Measurements from ENCODE around the gene SIX5. TPM values are rescaled to one million over a fixed set of nuclear protein-coding genes. Genes with fewer than 3 reads are reported as not detected.
"Not testable (repeated sequence)": the region's sequence is repeated elsewhere in the genome, so short reads cannot be mapped to it uniquely, and the experiment has no call there.

Gene SIX5
- 9.8 and 11.7 TPM in 2 replicates for total RNA-seq

- DNase-seq, result peak; percentile 99
Measured at GRCh38 chr19:45768984-45769782, at the start of gene SIX5. TSS of gene SIX5 (minus strand) at chr19:45769252. CDS start at chr19:45768844, 408 bp downstream.

DNA sequence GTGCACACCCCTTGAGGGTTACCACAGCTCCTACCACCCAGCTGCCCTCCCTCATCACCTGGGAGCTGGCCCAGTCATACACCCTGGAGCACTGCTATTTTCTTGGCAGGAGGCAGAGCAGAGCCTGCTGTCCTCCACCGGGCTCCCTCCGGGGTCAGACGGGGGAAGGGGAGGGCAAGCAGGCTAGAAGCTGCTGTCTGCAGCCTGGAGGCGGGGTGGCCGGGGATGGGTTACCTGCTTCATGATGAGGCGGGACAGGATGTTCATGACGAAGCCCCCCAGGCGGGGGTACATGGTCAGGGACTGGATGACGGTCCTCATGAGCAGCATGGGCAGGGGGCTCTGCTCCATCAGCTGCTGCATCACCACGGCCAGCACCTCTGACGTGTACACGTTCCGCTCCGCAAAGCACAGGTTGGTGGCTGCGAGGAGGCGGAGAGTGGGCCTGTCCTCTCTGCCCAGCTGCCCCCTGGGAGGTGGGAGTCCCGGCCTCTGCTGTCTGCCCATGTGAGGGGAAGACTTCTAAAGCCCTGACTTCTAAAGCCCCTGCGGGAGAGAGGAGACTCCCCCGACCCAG, 48.8 kb upstream of the SIX5 start:
- no peak for DNase-seq

DNA sequence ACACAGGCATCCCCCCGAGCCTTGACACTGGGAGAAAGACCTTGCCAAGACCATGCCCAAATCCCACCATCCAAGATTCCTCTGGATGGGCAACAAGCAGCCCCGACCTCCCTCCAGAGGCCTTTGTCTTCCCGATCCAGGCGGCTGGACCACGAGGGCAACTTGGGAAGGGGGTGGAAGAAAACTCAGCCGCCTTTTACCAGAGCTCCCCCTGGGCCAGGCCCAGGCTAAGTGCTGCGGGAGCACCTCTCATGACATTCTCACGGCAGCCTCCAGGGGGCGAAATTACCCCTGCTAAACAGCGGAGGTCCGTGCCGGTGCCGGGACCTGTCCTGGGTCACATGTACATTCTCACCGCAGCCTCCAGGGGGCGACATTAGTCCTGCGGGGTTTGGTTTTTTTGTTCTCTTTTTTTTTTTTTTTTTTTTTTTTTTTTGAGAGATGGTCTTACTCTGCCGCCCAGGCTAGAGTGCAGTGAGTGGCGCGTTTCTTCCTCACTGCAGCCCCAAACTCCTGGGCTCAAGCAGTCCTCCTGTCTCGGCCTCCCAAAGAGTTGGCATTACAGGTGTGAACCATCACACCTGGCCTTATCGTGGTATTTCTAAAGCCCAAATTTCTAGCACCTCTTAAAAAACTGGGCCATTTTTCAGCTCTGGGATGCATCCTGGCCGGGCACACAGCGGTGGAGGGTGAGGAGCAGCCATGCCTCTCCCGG, 48.1 kb upstream of the SIX5 start:
- DNase-seq, result peak; percentile 97

DNA sequence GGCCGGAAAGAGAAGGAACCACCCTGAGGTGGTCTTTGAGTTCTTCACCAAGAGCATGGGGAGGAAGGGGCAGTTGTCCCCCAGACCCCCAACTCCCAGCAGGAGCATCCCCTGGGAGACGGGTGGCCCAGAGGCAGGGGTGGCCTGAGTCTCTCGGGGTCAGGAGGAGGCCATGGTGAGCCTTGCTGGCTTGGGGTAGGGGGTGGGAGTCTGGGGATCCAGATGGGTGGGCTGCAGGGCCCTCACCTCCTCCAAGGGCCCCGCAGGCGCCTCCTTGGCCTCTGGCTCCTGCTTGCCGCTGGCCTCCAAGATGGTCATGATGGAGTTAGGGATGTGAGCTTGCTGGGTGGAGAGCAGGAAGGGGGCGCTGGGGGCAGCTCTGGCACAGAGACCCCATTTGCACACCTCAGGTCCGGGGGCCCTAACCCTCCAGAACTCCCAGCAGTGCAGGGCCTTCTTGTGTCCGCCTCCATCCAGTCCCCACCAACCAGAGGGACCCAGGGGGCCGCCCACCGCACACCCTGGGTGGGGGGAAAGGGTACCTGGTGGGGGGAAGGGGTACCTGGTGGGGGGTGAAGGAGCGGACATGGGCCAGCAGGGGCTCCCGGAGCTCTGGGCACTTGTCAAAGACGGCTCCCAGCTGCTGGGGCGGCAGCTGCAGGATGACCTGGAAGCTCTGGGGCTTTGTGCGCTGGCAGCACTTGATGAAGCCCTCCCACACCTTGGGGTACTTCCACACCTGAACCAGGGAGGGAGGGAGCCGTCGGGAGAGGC, 47.4 kb upstream of the SIX5 start:
- DNase-seq, result no peak

- peak; percentile 51 for DNase-seq
Measured at GRCh38 chr19:45815481-45816216, 46.6 kb upstream of the SIX5 start.

DNA sequence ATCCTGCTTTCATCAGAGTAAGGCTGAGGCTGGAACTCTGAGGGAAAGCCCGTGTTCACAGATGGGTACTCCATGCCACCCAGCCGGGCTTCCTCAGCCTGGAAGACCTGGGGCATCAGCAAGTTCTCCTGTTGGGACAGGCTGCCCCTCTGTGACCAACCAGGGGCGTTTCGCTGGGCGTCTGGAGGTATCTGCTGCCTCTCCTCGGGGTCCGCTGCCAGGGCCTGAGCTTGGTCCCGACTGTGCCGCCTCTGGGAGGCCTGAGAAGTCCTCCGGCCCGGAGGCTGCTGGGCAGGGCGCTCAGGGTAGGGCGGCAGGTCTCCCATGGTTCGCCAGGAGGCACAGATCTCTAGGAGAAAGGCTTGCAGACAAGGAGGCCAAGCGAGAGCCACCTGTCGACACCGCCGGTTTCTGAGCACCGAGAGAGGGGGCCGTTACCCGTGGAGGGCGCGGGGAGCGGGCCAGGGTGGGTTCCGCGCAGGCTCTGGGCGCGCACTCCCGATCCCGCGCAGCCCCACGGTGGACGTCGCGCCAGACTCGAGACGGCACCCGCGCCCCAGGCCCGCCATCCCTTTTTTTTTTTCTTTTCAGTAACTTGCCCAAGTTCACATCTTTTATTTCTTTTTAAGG, 45.9 kb upstream of the SIX5 start, which contains the start of gene RSPH6A:
TSS of gene RSPH6A (minus strand) at position 458 of the 630 bp plus-strand sequence. CDS start at position 326, 132 bp downstream.
- DNase-seq, result no peak

GRCh38 chr19:45814166-45814780, 45.2 kb upstream of the SIX5 start:
- DNase-seq, result no peak

DNA sequence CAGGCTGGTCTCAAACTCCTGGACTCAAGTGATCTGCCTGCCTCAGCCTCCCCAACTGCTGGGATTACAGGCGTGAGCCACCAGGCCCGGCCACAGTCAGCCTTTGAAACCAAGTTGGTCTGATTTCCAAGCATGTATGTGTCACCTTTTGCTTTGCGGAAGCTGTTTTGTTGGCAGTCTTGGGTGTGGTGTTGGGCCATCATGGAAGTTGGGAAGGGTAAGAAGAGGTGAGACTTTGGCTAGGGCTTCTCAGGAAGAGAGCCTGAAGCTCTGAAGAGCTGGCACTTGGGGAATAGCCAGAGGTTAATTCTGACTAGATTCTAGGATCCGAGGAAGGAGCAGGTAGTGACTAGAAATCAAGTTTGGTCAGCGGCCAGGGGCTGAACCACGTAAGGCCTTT, 43.2 kb upstream of the SIX5 start:
- no peak for DNase-seq

GRCh38 chr19:45809643-45810159, 40.6 kb upstream of the SIX5 start:
- peak; percentile 66 for DNase-seq

DNA sequence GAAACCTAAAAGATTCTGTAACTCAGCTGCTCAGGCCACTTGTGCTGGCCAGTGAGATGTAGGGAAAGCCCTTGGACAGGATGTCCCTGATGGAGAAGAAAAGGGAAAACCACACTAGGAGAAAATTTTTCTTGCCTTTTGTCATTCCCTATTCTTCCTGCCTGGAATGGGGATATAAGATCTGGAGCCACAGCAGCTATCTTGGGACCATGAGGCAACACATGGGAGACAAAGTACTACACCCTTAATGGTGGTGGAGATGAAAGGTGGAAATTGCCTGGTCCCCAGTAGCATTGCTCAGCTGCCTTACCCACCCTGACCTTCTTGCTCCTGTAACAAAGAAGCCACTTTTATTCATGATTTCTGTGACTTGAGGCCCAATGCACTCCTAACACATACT, 36.7 kb upstream of the SIX5 start:
- no peak for DNase-seq

DNA sequence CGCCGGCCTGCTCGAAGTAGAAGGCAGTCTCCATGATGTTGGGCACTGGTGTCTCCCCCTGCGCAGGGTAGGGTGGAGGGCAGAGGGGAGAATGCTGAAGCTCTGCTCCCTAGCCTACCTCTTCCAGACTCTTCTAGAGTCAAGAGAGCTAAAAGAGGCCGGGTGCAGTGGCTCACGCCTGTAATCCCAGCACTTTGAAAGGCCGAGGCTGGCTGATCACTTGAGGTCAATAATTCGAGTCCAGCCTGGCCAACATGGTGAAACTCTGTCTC, 35.8 kb upstream of the SIX5 start:
- no peak for DNase-seq

GRCh38 chr19:45804140-45804958, 35.3 kb upstream of the SIX5 start:
- DNase-seq, result no peak

DNA sequence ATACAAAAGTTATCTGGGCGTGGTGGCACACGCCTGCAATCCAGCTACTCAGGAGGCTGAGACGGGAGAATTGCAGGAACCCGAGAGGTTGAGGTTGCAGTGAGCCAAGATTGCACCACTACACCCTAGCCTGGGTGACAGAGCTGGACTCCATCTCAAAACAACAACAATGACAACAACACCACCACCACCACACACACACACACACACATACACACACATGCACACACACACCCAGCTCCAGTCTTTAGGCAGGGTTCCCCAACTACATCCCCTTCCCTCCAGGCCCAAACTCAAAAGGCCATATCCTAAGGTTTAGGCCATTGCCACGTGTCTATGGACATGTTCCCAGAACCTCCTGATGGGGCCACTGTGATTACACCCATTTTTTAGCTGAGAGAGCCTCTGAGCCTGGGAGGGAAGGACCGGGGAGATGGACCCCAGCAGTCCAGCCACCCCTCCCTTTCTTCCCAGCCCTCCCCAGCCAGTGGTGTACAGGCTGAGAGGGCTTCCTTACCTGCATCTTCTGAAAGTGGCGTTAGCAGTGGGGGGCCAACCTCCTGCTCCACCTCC, 32.6 kb upstream of the SIX5 start:
- no peak for DNase-seq

DNA sequence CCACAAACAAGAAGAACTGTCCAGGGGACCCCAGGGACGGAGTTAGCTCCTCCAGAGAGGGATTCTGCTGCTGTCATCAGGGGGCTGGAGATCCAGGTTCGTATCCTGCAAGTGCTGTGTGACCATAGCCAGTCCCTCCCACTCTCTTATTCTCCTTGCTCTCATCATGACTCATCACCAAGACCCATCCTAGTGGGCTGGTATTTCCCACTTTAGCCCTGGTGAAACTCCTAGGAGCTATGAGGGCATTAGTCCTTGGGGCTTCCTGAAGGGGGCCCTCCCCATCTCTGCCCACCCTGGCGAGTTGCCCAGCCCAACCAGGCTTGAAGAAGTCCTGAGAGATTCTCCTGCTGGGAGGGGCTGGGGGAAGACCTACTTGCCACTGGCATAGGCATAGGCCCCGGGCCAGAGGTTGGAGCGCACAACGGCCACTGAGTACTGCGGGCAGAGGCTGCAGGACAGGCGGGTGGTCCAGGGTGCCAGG, 31.1 kb upstream of the SIX5 start:
- no peak for DNase-seq

GRCh38 chr19:45799541-45799940, 30.5 kb upstream of the SIX5 start:
- DNase-seq, result not testable (repeated sequence)

DNA sequence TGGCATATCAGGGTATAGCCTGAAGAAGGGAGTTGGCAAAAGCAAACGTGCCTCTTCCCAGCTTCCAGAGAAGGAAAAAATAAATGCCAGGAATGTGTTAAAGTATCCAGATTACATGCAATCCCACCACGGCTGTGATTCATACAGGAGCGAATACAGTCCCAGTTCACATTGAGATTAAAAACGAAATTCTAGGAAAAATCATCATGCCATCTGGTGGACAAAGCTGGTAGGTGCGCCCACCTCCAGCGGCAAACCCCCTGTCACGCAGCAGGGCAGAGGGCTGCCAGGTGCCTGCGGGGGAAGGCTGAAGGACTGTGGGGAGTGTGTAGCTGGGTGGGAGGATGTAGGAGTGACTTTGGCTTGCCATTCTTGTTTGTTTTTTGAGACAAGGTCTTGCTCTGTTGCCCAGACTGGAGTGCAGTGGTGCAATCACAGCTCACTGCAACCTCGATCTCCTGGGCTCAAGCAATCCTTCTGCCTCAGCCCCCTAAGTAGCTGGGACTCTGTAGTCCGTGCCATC, 30.0 kb upstream of the SIX5 start:
- DNase-seq, result peak; percentile 78

- no peak for DNase-seq
Measured at GRCh38 chr19:45794627-45795026, 25.6 kb upstream of the SIX5 start.

DNA sequence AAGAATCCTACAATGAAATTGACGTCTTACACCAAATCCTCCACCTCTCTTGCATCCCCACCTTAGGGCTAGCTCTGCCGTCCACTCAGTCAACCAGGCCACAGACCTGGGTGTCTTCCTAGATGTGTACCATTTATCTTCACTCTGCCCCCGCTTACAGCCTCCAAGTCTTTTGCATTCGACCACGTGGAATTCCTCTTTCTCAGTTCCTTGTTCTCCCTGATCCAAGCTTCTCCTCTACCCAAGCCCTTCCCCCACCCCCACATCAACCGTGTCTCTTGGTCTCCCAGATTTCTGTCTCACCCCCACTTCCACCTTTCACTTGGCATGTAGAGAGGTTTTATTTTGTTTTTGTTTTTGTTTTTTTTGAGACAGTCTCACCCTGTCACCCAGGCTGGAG, 24.8 kb upstream of the SIX5 start:
- no peak for DNase-seq

GRCh38 chr19:45793178-45793564, 24.1 kb upstream of the SIX5 start:
- DNase-seq, result no peak

Data from dermis blood vessel endothelial cell (primary cell).